Small intestine (tissue), 7 donors: ENCODE measurements around the gene TRAF3. TPM values are rescaled to one million over a fixed set of nuclear protein-coding genes. Genes with fewer than 3 reads are reported as not detected.
A peak's percentile ranks its signal among the peaks of the same experiment; 100 is the strongest.
"Not testable (repeated sequence)": the region's sequence is repeated elsewhere in the genome, so short reads cannot be mapped to it uniquely, and the experiment has no call there.

ENCODE experiments used
- DNase-seq, 2 donors: peaks; one replicate each; pipeline versions ENCODE4 v3.0.0 to v3.0.0-alpha.2; 2013
- FAIRE-seq: peaks from 2 replicates; lab custom pipeline; 2012; peaks lifted over from hg19 to GRCh38; lab: Jason Lieb, UNC
- H3K27ac ChIP-seq, 3 donors: one replicate each; pipeline ENCODE4 v1.5.1; 2013; ENCODE audit warnings: low read length in 2 of 3, mild to moderate bottlenecking in 2 of 3, control low read depth in 1 of 3, inconsistent platforms in 1 of 3, low read depth in 1 of 3, moderate library complexity in 1 of 3
- H3K27me3 ChIP-seq, 3 donors: one replicate each; pipeline ENCODE4 v1.6.1; 2013; ENCODE audit warnings: low read length in 3 of 3, inconsistent platforms in 1 of 3; ENCODE audit not compliant: control insufficient read depth in 3 of 3, insufficient read depth in 3 of 3
- H3K36me3 ChIP-seq, 3 donors: one replicate each; pipeline ENCODE4 v1.6.1; 2013; ENCODE audit warnings: low read length in 3 of 3, inconsistent platforms in 1 of 3, low read depth in 1 of 3, mild to moderate bottlenecking in 1 of 3, moderate library complexity in 1 of 3; ENCODE audit not compliant: control insufficient read depth in 3 of 3, insufficient read depth in 2 of 3
- H3K4me1 ChIP-seq, 3 donors: one replicate each; pipeline ENCODE4 v1.6.1; 2013; ENCODE audit warnings: low read length in 2 of 3, inconsistent platforms in 1 of 3, low read depth in 1 of 3, mild to moderate bottlenecking in 1 of 3, moderate library complexity in 1 of 3; ENCODE audit not compliant: control insufficient read depth in 3 of 3, insufficient read depth in 2 of 3
- H3K4me3 ChIP-seq, 3 donors: one replicate each; pipeline ENCODE4 v1.5.1; 2013; ENCODE audit warnings: low read length in 3 of 3, control low read depth in 1 of 3, inconsistent platforms in 1 of 3, low read depth in 1 of 3, mild to moderate bottlenecking in 1 of 3, moderate library complexity in 1 of 3
- H3K9me3 ChIP-seq, 2 donors: one replicate each; pipeline ENCODE4 v1.6.1; 2013; ENCODE audit warnings: low read depth in 1 of 2, low read length in 1 of 2; ENCODE audit not compliant: control insufficient read depth in 2 of 2, insufficient read depth in 1 of 2
- WGBS, 3 donors: extraction: QIAGEN DNeasy Blood & Tissue Kit; methylation state at CpG; one replicate each; pipeline ENCODE4 v1.1.7; 2013; 5-methylcytosine and 5-hydroxymethylcytosine counted together
- polyA plus RNA-seq, 4 donors: library from polyadenylated mRNA; stranded (reverse) in 3 of 4; unstranded in 1 of 4; fragments of 200-250 nt in 3 of 4; fragments of 120-200 nt in 1 of 4; gene quantifications; one replicate each; pipeline versions ENCODE4 v1.2.1 to v1.2.3, GENCODE V29; 2013
- donor health status: healthy with polysubstance abuse.
- donor health status: control.
- donor health status: control.
- donor health status: Bipolar disorder and iron deficiency.
- donor health status: healthy.

TRAF3 gene
- polyA plus RNA-seq, 4 donors: 4.0 to 17.9 (median 8.5) TPM

- Histone ChIP-seq H3K4me1 (no peaks in the 10 kb centered on the region), H3K36me3 (peaks cover 0 to 8% (median 0%) of the 10 kb centered on the region in 3 donors), H3K9me3 (peaks cover 1 to 18% of the 10 kb centered on the region in 2 donors), H3K27ac (no peak overlapping the region), H3K27me3 (no peaks in the 10 kb centered on the region), H3K4me3 (no peak overlapping the region)
- WGBS, 3 donors: 91 to 98% (median 92%) methylated on average over 2 of the region's 2 CpGs
- FAIRE-seq: no peak
- no peak for DNase-seq
These were observed 80.2 kb downstream of the TRAF3 start for GRCh38 chr14:102857444-102857843.

- Histone ChIP-seq H3K27ac (no peak overlapping the region), H3K27me3 (no peaks in the 10 kb centered on the region), H3K4me1 (no peaks in the 10 kb centered on the region), H3K9me3 (peaks cover 1 to 23% of the 10 kb centered on the region in 2 donors), H3K36me3 (peaks cover 0 to 10% (median 2%) of the 10 kb centered on the region in 3 donors), H3K4me3 (no peak overlapping the region)
- WGBS, 3 donors: 91 to 97% (median 94%) methylated on average over 1 of the region's 1 CpG
- DNase-seq (no peak), FAIRE-seq (no peak)
These were observed 82.7 kb downstream of the TRAF3 start for GRCh38 chr14:102859911-102860310.

- Histone ChIP-seq H3K27me3 (no peaks in the 10 kb centered on the region), H3K27ac (no peak overlapping the region), H3K9me3 (peaks cover 1 to 23% of the 10 kb centered on the region in 2 donors), H3K36me3 (peaks cover 0 to 9% (median 2%) of the 10 kb centered on the region in 3 donors), H3K4me1 (peaks cover 0 to under 1% (median 0%) of the 10 kb centered on the region in 3 donors), H3K4me3 (no peak overlapping the region)
- WGBS, 3 donors: 81 to 84% (median 81%) methylated on average over 3 of the region's 3 CpGs
- FAIRE-seq (no peak), DNase-seq (peak in 1 of 2 donors; percentile 20)
These were observed 85.0 kb downstream of the TRAF3 start for GRCh38 chr14:102862154-102862773.

GRCh38 chr14:102863381-102863780 lies 86.1 kb downstream of the TRAF3 start:
- WGBS, 3 donors: 95 to 98% (median 96%) methylated on average over 3 of the region's 3 CpGs
- no peak for FAIRE-seq
- Histone ChIP-seq H3K9me3 (peaks cover 1 to 23% of the 10 kb centered on the region in 2 donors), H3K27ac (no peak overlapping the region), H3K36me3 (peaks cover 0 to 12% (median 2%) of the 10 kb centered on the region in 3 donors), H3K27me3 (no peaks in the 10 kb centered on the region), H3K4me3 (no peak overlapping the region), H3K4me1 (peaks cover 0 to 9% (median 1%) of the 10 kb centered on the region in 3 donors)
- no peak for DNase-seq

- peaks cover 0 to 26% (median 2%) of the 10 kb centered on the region in 3 donors for H3K36me3 ChIP-seq
- not testable (repeated sequence) for H3K4me1 ChIP-seq, H3K27ac ChIP-seq, DNase-seq, H3K4me3 ChIP-seq, H3K27me3 ChIP-seq, FAIRE-seq
- H3K9me3 ChIP-seq: peaks cover 1 to 16% of the 10 kb centered on the region in 2 donors
- 89 to 95% (median 90%) methylated on average over 4 of the region's 4 CpGs for WGBS, 3 donors
These were observed 88.7 kb downstream of the TRAF3 start for GRCh38 chr14:102865916-102866315.

- Histone ChIP-seq H3K4me1 (peaks cover 0 to 9% (median 1%) of the 10 kb centered on the region in 3 donors), H3K4me3 (no peak overlapping the region), H3K27ac (no peak overlapping the region), H3K9me3 (peaks cover 0 to 7% of the 10 kb centered on the region in 2 donors), H3K27me3 (no peaks in the 10 kb centered on the region), H3K36me3 (peaks cover 4 to 37% (median 5%) of the 10 kb centered on the region in 3 donors)
- DNase-seq (no peak), FAIRE-seq (no peak)
- 87 to 96% (median 91%) methylated on average over 9 of the region's 9 CpGs for WGBS, 3 donors
These were observed 89.9 kb downstream of the TRAF3 start for GRCh38 chr14:102866982-102867761.

- WGBS, 3 donors: 86 to 91% (median 88%) methylated on average over 15 of the region's 15 CpGs
- Histone ChIP-seq H3K27me3 (no peaks in the 10 kb centered on the region), H3K27ac (peak overlapping the region in 1 of 3 donors; percentile 38), H3K4me1 (peaks cover 0 to 15% (median 2%) of the 10 kb centered on the region in 3 donors), H3K36me3 (peaks cover 4 to 41% (median 6%) of the 10 kb centered on the region in 3 donors), H3K9me3 (peaks cover 0 to 4% of the 10 kb centered on the region in 2 donors), H3K4me3 (no peak overlapping the region)
- peak; percentile 40 to 51 for DNase-seq
- FAIRE-seq: no peak
These were observed 90.8 kb downstream of the TRAF3 start for GRCh38 chr14:102867826-102868580.
